ENCODE measurements around the gene ASTN1. TPM values are rescaled to one million over a fixed set of nuclear protein-coding genes. Genes with fewer than 3 reads are reported as not detected.

Gene ASTN1
- total and polyA plus RNA-seq, 5 donors = 0.11 to 0.28 (median 0.12) TPM

- ATAC-seq (no peak), DNase-seq (no peak)
- no peaks in the 10 kb centered on the region for H3K4me1 ChIP-seq (ENCODE audit: control insufficient read depth, insufficient read depth, low read length)
- intact Hi-C loops (cut with DNase I) = no loop called here
- no peaks in the 10 kb centered on the region for H3K9me3 ChIP-seq (ENCODE audit: control insufficient read depth, low read length)
- H3K4me3 ChIP-seq (ENCODE audit: low read length) = no peak overlapping the region
- H3K27me3 ChIP-seq (ENCODE audit: control insufficient read depth, insufficient read depth) = no peaks in the 10 kb centered on the region
- 67% methylated on average over 5 of the region's 5 CpGs for WGBS
- H3K27ac ChIP-seq (ENCODE audit: low read length) = no peak overlapping the region
Observed at GRCh38 chr1:176820391-176821031, 344.0 kb downstream of the ASTN1 start.

GRCh38 chr1:176816232-176816631 is 348.3 kb downstream of the ASTN1 start:
- Histone ChIP-seq H3K4me3 (ENCODE audit: low read length) (no peak overlapping the region), H3K27me3 (ENCODE audit: control insufficient read depth, insufficient read depth) (no peaks in the 10 kb centered on the region), H3K27ac (ENCODE audit: low read length) (no peak overlapping the region), H3K4me1 (ENCODE audit: control insufficient read depth, insufficient read depth, low read length) (no peaks in the 10 kb centered on the region), H3K9me3 (ENCODE audit: control insufficient read depth, low read length) (no peaks in the 10 kb centered on the region)
- intact Hi-C loops (cut with DNase I) = no loop called here
- ATAC-seq (no peak), DNase-seq (no peak)
- WGBS = 81% methylated on average over 3 of the region's 3 CpGs

DNA sequence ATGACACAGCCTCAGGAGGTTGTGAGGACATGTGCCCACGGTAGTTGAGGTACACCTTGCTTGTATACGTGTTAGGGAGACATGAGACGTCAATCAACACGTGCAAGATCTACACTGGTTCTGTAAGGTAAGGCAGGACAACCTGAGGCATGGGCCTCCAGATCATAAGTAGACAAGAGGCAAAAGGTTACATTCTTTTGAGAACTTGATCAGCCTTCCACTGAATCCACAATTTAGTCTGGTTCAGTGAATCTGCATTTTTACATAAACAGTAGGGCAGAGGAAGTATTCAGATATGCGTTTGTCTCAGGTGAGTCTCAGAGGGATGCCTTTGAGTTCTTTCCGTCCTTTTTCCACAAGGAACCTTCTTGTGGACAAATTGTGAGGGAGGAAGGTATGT is 348.9 kb downstream of the ASTN1 start:
- no peak for ATAC-seq
- intact Hi-C loops (cut with DNase I) = no loop called here
- H3K9me3 ChIP-seq (ENCODE audit: control insufficient read depth, low read length) = no peaks in the 10 kb centered on the region
- no peaks in the 10 kb centered on the region for H3K27me3 ChIP-seq (ENCODE audit: control insufficient read depth, insufficient read depth)
- no peak overlapping the region for H3K4me3 ChIP-seq (ENCODE audit: low read length)
- WGBS = 82% methylated on average over 6 of the region's 6 CpGs
- H3K4me1 ChIP-seq (ENCODE audit: control insufficient read depth, insufficient read depth, low read length) = no peaks in the 10 kb centered on the region
- H3K27ac ChIP-seq (ENCODE audit: low read length) = no peak overlapping the region
- DNase-seq = no peak

- H3K9me3 ChIP-seq (ENCODE audit: control insufficient read depth, low read length) = no peaks in the 10 kb centered on the region
- 27% methylated on average over 4 of the region's 4 CpGs for WGBS
Observed at GRCh38 chr1:176811511-176812288, 352.8 kb downstream of the ASTN1 start.

GRCh38 chr1:176809292-176809691 is 355.2 kb downstream of the ASTN1 start:
- 81% methylated on average over 2 of the region's 2 CpGs for WGBS
- H3K9me3 ChIP-seq (ENCODE audit: control insufficient read depth, low read length) = no peaks in the 10 kb centered on the region
- ATAC-seq (no peak), DNase-seq (no peak)
- no peaks in the 10 kb centered on the region for H3K27me3 ChIP-seq (ENCODE audit: control insufficient read depth, insufficient read depth)
- intact Hi-C loops (cut with DNase I) = no loop called here
- no peak overlapping the region for H3K4me3 ChIP-seq (ENCODE audit: low read length)
- no peaks in the 10 kb centered on the region for H3K4me1 ChIP-seq (ENCODE audit: control insufficient read depth, insufficient read depth, low read length)
- no peak overlapping the region for H3K27ac ChIP-seq (ENCODE audit: low read length)

More at GRCh38 chr1:176811511-176812288, 352.8 kb downstream of the ASTN1 start:
- intact Hi-C loops (cut with DNase I) = no loop called here
- no peaks in the 10 kb centered on the region for H3K27me3 ChIP-seq (ENCODE audit: control insufficient read depth, insufficient read depth)
- no peak overlapping the region for H3K27ac ChIP-seq (ENCODE audit: low read length)
- ATAC-seq (no peak), DNase-seq (no peak)
- no peaks in the 10 kb centered on the region for H3K4me1 ChIP-seq (ENCODE audit: control insufficient read depth, insufficient read depth, low read length)
- no peak overlapping the region for H3K4me3 ChIP-seq (ENCODE audit: low read length)

Small RNA genes within 50 kb of the gene (microRNA-seq; reads per million reads assigned to microRNA genes)
- 1.6 to 2.5 reads per million in 2 donors for gene MIR488

Other genes with a start within 250 kb of the ASTN1 start
- gene BRINP2, start 6.2 kb upstream of the ASTN1 start, total RNA-seq = under 1 TPM; 0.17 to 0.33 (median 0.20) TPM
- gene BRINP2, start 6.2 kb upstream of the ASTN1 start, polyA plus RNA-seq = 0.20 TPM